Activated CD4-positive, alpha-beta T cell treated with anti-CD3 and anti-CD28 coated beads for 36 hours (primary cell): ENCODE data around the gene SV2B. TPM values are rescaled to one million over a fixed set of nuclear protein-coding genes. Genes with fewer than 3 reads are reported as not detected.

Experiments
- ATAC-seq: fragments of 200-7000 bp; cut with Tn5 transposase; one replicate; pipeline ENCODE4 v1.10.0; 2021; ENCODE audit warnings: mild to moderate bottlenecking, moderate library complexity
- CTCF ChIA-PET: fragments of 350-600 bp; sonication (Branson Sonifier 250); formaldehyde crosslinking; loops from one replicate; lab custom pipeline; 2021; ENCODE audit warnings: antibody characterized with exemption; lab: Charles Lee
- POLR2A ChIA-PET: fragments of 350-600 bp; sonication (Branson Sonifier 250); formaldehyde crosslinking; loops from one replicate; lab custom pipeline; 2021; ENCODE audit warnings: antibody characterized with exemption, inconsistent platforms; lab: Charles Lee
- DNase-seq: peaks from one replicate; pipeline ENCODE4 v3.0.0-alpha.2; 2020
- H3K27ac Mint-ChIP-seq: one replicate; pipeline ENCODE4 v1.8.0; 2021; ENCODE audit warnings: mixed read lengths
- H3K27me3 Mint-ChIP-seq: one replicate; pipeline ENCODE4 v1.8.0; 2021; ENCODE audit warnings: mixed read lengths
- H3K36me3 Mint-ChIP-seq: one replicate; pipeline ENCODE4 v1.8.0; 2021; ENCODE audit warnings: low read depth, mixed read lengths
- H3K4me1 Mint-ChIP-seq: one replicate; pipeline ENCODE4 v1.8.0; 2021; ENCODE audit warnings: mixed read lengths
- H3K4me3 Mint-ChIP-seq: one replicate; pipeline ENCODE4 v1.8.0; 2021; ENCODE audit warnings: mild to moderate bottlenecking, moderate library complexity, mixed read lengths
- H3K9me3 Mint-ChIP-seq: one replicate; pipeline ENCODE4 v1.8.0; 2021; ENCODE audit warnings: low read depth, mixed read lengths
- intact Hi-C, 2 experiments: fragments of 100-400 bp; cut with DNase I in 1 of 2; cut with micrococcal nuclease in 1 of 2; formaldehyde crosslinking; loops; one replicate each; pipeline versions ENCODE4 v1.14.2 to v1.15.1; 2022 to 2024; cut with DNase I, micrococcal nuclease
- total RNA-seq, 2 experiments: library from RNA; stranded (reverse); gene quantifications; one replicate each; pipeline ENCODE4 v1.2.3, GENCODE V29; 2021

Gene SV2B
- total RNA-seq, 2 experiments from 2014 or later = 0.05 TPM

DNA sequence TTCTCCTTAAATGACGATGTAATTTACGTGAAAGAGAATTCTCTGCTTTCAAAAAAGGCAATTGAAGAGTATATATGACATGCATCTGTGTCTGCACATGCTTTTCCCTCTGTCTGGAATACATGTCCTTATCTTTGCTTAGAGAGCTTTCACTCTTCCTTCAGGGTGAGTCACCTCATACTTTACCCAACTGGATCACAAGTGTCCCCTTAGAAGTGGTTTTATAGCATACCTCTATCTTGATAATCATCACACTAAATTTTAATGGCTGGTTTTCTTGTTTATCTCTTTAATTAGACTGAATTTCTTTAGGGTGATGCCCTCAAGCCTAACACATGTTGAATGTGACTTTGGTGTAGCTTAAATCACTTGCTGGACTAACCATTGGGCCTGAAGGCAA is 178.9 kb downstream of the SV2B start:
- Mint-ChIP-seq H3K27me3 (peaks cover 14% of the 10 kb centered on the region), H3K4me3 (no peak overlapping the region), H3K27ac (no peak overlapping the region), H3K36me3 (no peaks in the 10 kb centered on the region), H3K9me3 (peaks cover 4% of the 10 kb centered on the region), H3K4me1 (no peaks in the 10 kb centered on the region)
- DNase-seq (no peak), ATAC-seq (no peak)
- POLR2A ChIA-PET = no interaction called here
- CTCF ChIA-PET = interaction anchor here (0.6 to 1.5 kb wide), 5 partner anchors 8 to 33 kb away, joined by 3 to 5 read pairs (median 4); no protein-coding TSS in a partner anchor
- intact Hi-C loops = no loop called here

DNA sequence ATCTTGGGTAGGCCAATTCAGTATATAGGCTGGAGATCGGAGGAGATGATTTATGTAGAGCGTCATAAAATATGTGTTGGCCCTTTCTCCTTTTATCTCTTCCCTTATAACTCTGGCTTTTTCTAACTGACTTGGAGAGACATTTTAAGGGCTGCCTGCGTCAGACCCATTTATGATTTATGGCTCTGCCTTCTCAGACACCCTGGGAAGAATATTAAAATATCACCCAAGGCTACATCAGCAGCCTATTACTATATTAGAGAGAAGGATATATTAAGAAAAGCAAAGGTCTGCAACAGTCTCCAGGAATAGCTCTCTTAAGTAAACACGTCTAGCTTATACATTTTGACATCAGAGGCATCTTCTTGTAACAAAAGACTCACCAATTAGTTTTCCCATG is 179.4 kb downstream of the SV2B start:
- POLR2A ChIA-PET = no interaction called here
- H3K27ac Mint-ChIP-seq = no peak overlapping the region
- peaks cover 4% of the 10 kb centered on the region for H3K9me3 Mint-ChIP-seq
- intact Hi-C loops = no loop called here
- H3K27me3 Mint-ChIP-seq = peaks cover 14% of the 10 kb centered on the region
- no peaks in the 10 kb centered on the region for H3K36me3 Mint-ChIP-seq
- no peak overlapping the region for H3K4me3 Mint-ChIP-seq
- no peak for DNase-seq
- ATAC-seq = no peak
- CTCF ChIA-PET = interaction anchor here (0.6 to 1.5 kb wide), 4 partner anchors 9 to 20 kb away, joined by 3 to 5 read pairs (median 4); no protein-coding TSS in a partner anchor
- H3K4me1 Mint-ChIP-seq = no peaks in the 10 kb centered on the region

DNA sequence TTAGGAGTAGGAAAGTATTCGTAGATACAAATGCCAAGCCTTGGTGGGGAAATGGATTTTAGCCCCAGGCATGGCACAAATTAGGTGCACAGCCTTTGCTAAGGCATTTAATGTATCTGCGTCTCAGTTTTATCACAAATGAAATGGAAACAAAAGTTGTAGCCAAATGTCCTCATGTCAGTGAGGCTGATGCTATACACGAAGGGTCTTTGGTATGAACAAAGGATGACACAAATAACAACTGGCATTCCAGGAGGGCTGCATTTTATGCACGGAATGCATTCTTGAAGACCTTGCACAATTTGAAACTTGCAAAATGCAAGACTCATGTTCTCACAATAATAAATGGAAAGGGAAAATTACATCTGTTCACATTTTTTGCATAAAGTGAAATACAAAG is 181.9 kb downstream of the SV2B start:
- H3K27me3 Mint-ChIP-seq = peaks cover 10% of the 10 kb centered on the region
- ATAC-seq (no peak), DNase-seq (no peak)
- no peaks in the 10 kb centered on the region for H3K9me3 Mint-ChIP-seq
- ChIA-PET POLR2A (no interaction called here), CTCF (no interaction called here)
- H3K36me3 Mint-ChIP-seq = no peaks in the 10 kb centered on the region
- H3K4me1 Mint-ChIP-seq = no peaks in the 10 kb centered on the region
- no peak overlapping the region for H3K4me3 Mint-ChIP-seq
- intact Hi-C loops = no loop called here
- no peak overlapping the region for H3K27ac Mint-ChIP-seq

DNA sequence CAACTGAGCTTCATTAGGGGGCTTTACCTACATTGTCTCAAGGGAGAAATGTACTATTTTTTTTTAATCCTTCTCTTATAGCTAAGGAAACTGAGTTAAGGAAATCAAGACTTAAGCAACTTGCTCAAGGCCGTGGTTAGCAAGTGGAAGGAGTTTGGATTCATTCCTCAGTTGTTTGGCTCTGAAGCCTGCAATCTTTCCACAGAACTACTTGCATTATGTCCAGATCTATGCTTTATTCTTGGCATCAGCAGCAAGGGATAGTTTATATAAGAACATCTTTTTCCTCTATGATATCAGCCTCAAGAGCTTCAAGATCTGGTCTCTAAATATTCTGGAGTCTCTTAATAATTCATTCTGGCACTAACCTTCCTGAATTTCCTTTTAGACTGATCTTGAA is 182.4 kb downstream of the SV2B start:
- Mint-ChIP-seq H3K4me3 (no peak overlapping the region), H3K4me1 (no peaks in the 10 kb centered on the region), H3K9me3 (no peaks in the 10 kb centered on the region), H3K36me3 (no peaks in the 10 kb centered on the region), H3K27me3 (peaks cover 6% of the 10 kb centered on the region), H3K27ac (no peak overlapping the region)
- POLR2A ChIA-PET = no interaction called here
- DNase-seq (no peak), ATAC-seq (no peak)
- intact Hi-C loops = no loop called here
- CTCF ChIA-PET = no interaction called here

DNA sequence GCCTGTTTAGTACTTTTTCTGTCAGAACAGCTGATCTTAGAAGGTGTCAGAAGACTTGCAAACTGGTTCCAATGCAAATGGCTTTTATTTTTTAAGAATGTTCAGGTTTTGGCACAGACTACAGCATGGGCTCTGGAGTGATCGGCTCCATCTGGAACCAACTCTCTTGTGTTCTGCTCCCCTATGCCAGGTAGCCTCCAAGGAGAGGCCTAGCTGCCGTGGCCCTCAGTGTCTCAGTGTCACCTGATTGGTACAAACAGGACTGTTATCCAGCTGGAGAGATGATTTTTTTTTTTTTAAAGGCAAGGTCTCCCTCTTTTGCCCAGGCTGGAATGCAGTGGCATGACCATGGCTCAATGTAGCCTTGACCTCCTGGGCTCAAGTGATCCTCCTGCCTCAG is 183.1 kb downstream of the SV2B start:
- CTCF ChIA-PET = interaction anchor here (0.7 to 1.0 kb wide), 2 partner anchors 233 to 276 kb away, joined by 3 read pairs; no protein-coding TSS in a partner anchor
- H3K27me3 Mint-ChIP-seq = peaks cover 4% of the 10 kb centered on the region
- H3K4me1 Mint-ChIP-seq = no peaks in the 10 kb centered on the region
- H3K4me3 Mint-ChIP-seq = no peak overlapping the region
- intact Hi-C loops = no loop called here
- POLR2A ChIA-PET = no interaction called here
- no peak for ATAC-seq
- H3K9me3 Mint-ChIP-seq = no peaks in the 10 kb centered on the region
- no peaks in the 10 kb centered on the region for H3K36me3 Mint-ChIP-seq
- no peak overlapping the region for H3K27ac Mint-ChIP-seq
- DNase-seq = no peak

DNA sequence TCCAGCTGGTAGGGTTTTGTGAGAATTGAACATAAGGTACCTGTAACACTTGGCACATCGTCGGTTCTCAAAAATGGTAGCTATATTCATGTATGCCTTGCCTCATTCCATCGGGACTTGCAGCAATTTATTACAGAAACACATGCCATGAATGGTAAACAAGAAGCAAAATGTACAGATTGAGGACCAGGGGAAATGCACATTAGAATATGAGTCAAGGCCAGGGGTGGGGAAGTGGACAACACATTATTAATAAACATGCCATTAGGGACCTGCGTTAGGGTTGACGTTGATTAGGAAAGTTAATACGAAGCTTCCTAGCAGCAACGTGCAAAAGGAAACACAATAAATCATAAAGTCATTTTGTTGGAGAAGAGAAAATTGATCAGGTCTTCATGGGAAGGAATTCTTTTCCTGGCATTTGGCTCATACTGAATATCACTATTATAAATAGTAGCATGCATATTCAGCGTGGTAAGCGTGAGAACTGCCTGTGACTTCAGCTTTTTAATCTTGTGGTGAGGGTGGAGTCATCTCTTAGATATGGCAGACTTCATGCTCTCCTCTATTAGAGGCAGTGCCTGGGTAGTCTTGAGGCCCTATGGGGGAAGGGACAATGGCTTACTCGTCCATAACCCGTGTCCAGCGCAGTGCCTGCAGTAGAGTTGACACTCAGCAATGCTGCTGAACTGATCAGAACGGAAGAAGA is 184.9 kb downstream of the SV2B start:
- intact Hi-C loops = no loop called here
- Mint-ChIP-seq H3K36me3 (no peaks in the 10 kb centered on the region), H3K4me1 (no peaks in the 10 kb centered on the region), H3K9me3 (no peaks in the 10 kb centered on the region), H3K27me3 (peaks cover 3% of the 10 kb centered on the region), H3K27ac (no peak overlapping the region), H3K4me3 (no peak overlapping the region)
- ChIA-PET CTCF (interaction anchor here (0.6 to 1.1 kb wide), 2 partner anchors 18 to 341 kb away, joined by 3 to 4 read pairs; no protein-coding TSS in a partner anchor), POLR2A (no interaction called here)
- DNase-seq (no peak), ATAC-seq (no peak)

DNA sequence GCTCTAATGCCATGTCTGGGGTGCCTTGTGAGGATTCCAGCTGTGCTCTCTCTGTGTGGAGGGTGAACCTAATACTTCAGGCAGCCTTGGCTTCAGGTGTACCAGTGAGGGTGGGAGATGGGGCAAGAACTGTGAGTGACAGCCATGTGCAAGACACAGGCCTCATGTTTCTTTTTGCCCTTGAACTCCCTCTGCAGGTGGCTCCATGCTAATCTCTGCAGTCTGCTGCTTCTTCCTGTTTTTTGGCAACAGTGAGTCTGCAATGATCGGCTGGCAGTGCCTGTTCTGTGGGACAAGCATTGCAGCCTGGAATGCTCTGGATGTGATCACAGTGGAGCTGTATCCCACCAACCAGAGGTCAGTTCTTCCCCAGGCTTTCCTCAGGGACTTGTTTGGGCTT is 189.3 kb downstream of the SV2B start:
- CTCF ChIA-PET = interaction anchor here (0.8 to 1.1 kb wide), 2 partner anchors 17 to 263 kb away, joined by 3 to 4 read pairs; no protein-coding TSS in a partner anchor
- Mint-ChIP-seq H3K27ac (no peak overlapping the region), H3K9me3 (no peaks in the 10 kb centered on the region), H3K4me1 (peaks cover 3% of the 10 kb centered on the region), H3K4me3 (no peak overlapping the region), H3K36me3 (no peaks in the 10 kb centered on the region), H3K27me3 (no peaks in the 10 kb centered on the region)
- POLR2A ChIA-PET = no interaction called here
- intact Hi-C loops = no loop called here
- ATAC-seq (peak; percentile 39), DNase-seq (no peak)

DNA sequence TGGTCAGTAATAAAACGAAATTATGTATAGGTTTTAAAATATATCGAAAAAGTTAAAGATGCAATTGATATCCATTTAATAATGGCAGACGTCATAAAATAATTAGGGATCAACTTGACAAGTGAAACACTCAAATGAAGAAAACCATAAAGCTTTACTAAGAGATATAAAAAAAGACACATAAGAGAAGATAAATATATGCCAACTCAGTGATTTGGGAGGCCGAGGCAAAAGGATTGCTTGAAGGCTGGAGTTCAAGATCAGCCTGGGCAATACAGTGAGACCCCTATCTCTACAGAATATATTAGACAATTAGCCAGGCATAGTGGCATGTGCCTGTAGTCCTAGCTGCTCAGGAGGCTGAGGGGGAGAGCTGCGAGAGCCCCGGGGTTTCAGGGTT is 190.5 kb downstream of the SV2B start:
- intact Hi-C loops = no loop called here
- no peak overlapping the region for H3K27ac Mint-ChIP-seq
- ATAC-seq (no peak), DNase-seq (no peak)
- H3K36me3 Mint-ChIP-seq = no peaks in the 10 kb centered on the region
- CTCF ChIA-PET = interaction anchor here (0.8 kb wide), 1 partner anchor 18 kb away, joined by 3 read pairs; no protein-coding TSS in a partner anchor
- POLR2A ChIA-PET = no interaction called here
- H3K4me3 Mint-ChIP-seq = no peak overlapping the region
- H3K9me3 Mint-ChIP-seq = no peaks in the 10 kb centered on the region
- H3K27me3 Mint-ChIP-seq = no peaks in the 10 kb centered on the region
- H3K4me1 Mint-ChIP-seq = peaks cover 3% of the 10 kb centered on the region

DNA sequence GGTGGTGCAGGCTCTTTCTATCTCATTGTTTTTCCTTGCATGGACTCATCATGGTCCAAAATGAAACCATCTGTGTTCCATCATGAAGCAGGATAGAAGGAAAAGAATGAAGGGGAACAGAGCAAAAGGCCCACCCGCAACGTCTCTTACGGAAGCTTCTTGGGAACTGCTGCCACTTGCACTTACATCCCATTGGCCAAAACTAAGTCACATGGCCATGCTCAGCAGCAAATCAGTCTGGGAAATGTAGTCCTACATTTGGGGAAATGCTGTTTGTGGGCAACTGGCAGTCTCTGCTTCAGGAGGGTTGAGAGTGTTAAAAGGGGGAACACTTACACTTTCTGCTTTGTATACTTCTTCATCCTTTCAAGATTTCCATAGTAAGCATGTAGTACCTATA is 191.6 kb downstream of the SV2B start:
- H3K27me3 Mint-ChIP-seq = no peaks in the 10 kb centered on the region
- no peaks in the 10 kb centered on the region for H3K36me3 Mint-ChIP-seq
- no peaks in the 10 kb centered on the region for H3K9me3 Mint-ChIP-seq
- CTCF ChIA-PET = no interaction called here
- intact Hi-C loops = no loop called here
- peak; percentile 19 for DNase-seq
- H3K4me3 Mint-ChIP-seq = no peak overlapping the region
- POLR2A ChIA-PET = no interaction called here
- H3K4me1 Mint-ChIP-seq = peaks cover 3% of the 10 kb centered on the region
- H3K27ac Mint-ChIP-seq = no peak overlapping the region
- peak; percentile 66 for ATAC-seq

DNA sequence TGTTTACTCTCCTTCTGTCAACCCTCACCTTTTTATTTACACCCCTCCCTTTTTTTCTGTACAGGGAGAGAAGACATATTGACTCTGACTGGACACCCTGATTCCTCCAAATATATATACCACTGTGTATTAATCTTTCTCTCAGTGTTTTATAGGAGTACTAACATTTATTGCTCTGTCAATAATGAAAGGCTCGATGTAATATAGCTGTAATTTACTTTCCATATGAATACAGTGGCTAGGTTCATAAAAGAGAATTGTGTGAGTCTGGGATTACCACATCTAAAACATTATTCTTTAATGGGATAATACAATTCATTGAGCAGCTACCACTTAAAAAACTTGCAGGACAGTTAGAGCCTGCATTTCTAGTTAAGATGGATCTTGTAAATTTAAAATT is 194.3 kb downstream of the SV2B start:
- ChIA-PET POLR2A (no interaction called here), CTCF (interaction anchor here (0.7 to 1.5 kb wide), 3 partner anchors 9 to 22 kb away, joined by 4 to 5 read pairs (median 5); no protein-coding TSS in a partner anchor)
- H3K27me3 Mint-ChIP-seq = peaks cover 4% of the 10 kb centered on the region

DNA sequence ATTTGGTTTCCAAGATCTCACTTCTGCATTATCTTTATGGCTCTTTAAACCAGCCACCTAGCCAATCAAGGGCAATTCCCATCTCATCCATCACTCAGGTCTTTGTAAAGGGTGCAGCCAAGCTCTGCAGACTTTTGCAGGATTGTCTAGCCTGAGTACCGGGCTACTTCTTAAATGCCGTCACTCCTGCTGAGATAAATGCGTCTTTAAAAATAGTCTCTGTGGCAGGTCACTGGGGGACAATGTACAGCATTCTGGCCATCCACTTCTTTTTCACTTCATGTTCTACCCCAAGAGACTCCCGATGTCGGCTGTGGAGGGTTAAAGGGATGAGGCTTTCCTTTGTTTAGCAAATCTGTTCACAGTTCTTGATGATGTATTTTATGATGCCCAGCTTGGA is 194.7 kb downstream of the SV2B start:
- no peak overlapping the region for H3K4me3 Mint-ChIP-seq
- ATAC-seq = no peak
- H3K9me3 Mint-ChIP-seq = no peaks in the 10 kb centered on the region
- ChIA-PET POLR2A (no interaction called here), CTCF (no interaction called here)
- H3K27ac Mint-ChIP-seq = no peak overlapping the region
- peaks cover 4% of the 10 kb centered on the region for H3K27me3 Mint-ChIP-seq
- no peak for DNase-seq
- no peaks in the 10 kb centered on the region for H3K36me3 Mint-ChIP-seq
- intact Hi-C loops = no loop called here
- peaks cover 3% of the 10 kb centered on the region for H3K4me1 Mint-ChIP-seq

More for the DNA sequence above, 194.3 kb downstream of the SV2B start:
- intact Hi-C loops = no loop called here
- Mint-ChIP-seq H3K36me3 (no peaks in the 10 kb centered on the region), H3K4me3 (no peak overlapping the region), H3K4me1 (peaks cover 3% of the 10 kb centered on the region), H3K27ac (no peak overlapping the region), H3K9me3 (no peaks in the 10 kb centered on the region)
- DNase-seq (no peak), ATAC-seq (no peak)

DNA sequence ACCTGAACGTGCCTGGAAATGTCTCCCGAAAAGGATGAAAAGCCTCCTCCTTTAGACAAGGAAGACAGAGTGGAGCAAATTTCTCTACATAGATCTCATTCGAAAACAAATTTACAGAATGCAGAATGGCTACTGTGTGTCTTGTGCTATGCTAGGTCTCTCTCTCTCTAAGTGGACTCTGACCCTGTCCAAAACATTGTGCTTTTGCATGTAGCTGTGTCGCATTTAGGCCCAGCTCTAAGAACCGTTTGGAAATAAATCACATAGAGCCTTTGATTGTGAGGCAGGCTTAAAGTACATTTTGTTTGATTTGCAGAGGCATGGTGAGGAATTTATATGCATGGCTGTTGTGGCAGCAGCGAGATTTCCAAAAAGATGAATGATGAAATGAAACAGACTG is 198.0 kb downstream of the SV2B start:
- ATAC-seq (no peak), DNase-seq (no peak)
- intact Hi-C loops = no loop called here
- no peak overlapping the region for H3K4me3 Mint-ChIP-seq
- peaks cover 2% of the 10 kb centered on the region for H3K4me1 Mint-ChIP-seq
- no peak overlapping the region for H3K27ac Mint-ChIP-seq
- H3K36me3 Mint-ChIP-seq = no peaks in the 10 kb centered on the region
- ChIA-PET POLR2A (no interaction called here), CTCF (interaction anchor here (1.2 to 2.1 kb wide), 3 partner anchors 16 to 229 kb away, joined by 3 to 9 read pairs (median 5); no protein-coding TSS in a partner anchor)
- no peaks in the 10 kb centered on the region for H3K9me3 Mint-ChIP-seq
- H3K27me3 Mint-ChIP-seq = peaks cover 4% of the 10 kb centered on the region
